HG03175 (cell line): ENCODE results near the gene KRT3.

ENCODE experiments used
- ATAC-seq: cut with Tn5 transposase; IDR thresholded peaks from one replicate; pipeline ENCODE4 v1.9.1; 2021; ENCODE audit warnings: mild to moderate bottlenecking, moderate library complexity; ENCODE audit not compliant: unreplicated experiment

The KRT3 gene

DNA sequence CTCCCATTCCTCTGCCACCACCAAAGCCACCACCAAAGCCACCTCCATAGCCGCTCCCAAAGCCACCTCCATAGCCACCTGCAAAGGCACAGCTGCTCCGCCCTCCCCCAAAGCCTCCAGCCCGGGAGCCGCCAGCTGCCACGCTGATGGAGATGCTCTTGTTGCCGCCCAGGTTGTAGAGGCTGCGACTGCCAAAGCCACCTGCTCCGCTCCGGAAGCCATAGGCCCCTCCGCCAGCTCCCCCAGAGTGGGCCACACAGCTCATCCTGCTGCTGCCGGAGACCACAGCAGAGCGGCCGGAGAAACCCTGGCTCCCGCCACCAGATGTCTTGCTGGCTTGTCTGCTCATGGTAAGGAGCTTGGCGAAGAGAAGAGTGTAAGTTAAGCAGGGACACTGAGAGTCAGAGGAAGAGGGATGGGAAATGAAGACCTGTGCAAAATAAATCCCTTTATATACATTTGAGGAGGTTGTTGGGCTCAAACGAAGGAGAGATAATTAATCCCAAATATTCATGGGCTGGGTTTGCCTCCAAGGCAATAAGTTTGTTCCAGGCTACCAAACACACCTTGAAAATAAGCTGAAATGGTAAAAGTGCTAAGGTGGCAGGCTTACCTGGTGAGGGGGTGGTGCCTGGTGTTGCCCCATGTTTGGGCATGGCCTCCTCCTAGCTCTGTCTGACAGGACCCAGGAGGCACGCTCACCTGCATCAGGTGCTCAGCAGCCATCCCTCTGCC, at the start of gene KRT3:
TSS of gene KRT3 (minus strand) at position 424 of the 735 bp plus-strand sequence. CDS start at position 349, 75 bp downstream.
- ATAC-seq = no peak

GRCh38 chr12:52844386-52844785, 48.5 kb upstream of the KRT3 start:
- no peak for ATAC-seq

- no peak for ATAC-seq
Observed at GRCh38 chr12:52839436-52840105, 43.7 kb upstream of the KRT3 start.

DNA sequence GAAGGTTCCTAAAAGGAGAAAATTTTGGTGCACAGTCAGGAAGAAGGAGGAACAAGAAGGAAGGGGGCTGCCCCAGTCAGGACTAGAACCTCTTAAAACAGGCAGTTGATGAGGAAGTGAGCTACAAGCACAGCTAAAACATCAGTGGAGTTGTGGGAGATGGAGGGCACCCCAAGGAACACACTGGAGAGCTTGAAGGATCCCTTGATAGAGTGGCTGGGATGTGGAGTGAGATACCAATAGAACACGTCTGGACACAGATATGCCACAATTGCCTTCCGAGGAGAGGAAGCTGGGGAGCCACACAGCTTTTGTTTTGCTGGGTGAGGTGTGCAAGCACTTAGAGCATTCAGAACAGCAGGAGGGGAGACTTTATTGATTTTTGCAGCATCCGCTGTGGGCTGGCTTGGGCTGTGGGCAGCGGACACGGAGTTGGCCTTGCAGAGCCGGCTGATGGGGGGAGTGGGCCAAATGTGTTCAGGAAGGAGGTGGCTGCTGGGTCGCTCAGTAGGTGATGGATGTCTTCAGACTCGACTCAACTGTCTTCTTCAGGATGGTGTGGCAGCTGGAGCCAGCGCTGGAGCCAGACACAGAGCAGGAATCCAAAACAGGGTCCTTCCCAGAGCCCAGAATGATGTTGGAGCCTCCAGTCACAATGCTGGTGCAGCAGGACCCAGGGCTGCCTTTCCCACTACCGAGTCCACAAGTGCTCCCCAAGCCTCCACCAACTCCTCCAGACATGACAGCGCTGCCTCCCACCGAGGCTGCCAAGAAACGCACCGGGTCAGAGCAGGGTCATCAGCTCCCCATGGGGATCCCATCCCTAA, 42.9 kb upstream of the KRT3 start:
- ATAC-seq = no peak

GRCh38 chr12:52837781-52838608, 42.1 kb upstream of the KRT3 start:
- no peak for ATAC-seq

GRCh38 chr12:52837413-52837741, 41.5 kb upstream of the KRT3 start:
- ATAC-seq = no peak

DNA sequence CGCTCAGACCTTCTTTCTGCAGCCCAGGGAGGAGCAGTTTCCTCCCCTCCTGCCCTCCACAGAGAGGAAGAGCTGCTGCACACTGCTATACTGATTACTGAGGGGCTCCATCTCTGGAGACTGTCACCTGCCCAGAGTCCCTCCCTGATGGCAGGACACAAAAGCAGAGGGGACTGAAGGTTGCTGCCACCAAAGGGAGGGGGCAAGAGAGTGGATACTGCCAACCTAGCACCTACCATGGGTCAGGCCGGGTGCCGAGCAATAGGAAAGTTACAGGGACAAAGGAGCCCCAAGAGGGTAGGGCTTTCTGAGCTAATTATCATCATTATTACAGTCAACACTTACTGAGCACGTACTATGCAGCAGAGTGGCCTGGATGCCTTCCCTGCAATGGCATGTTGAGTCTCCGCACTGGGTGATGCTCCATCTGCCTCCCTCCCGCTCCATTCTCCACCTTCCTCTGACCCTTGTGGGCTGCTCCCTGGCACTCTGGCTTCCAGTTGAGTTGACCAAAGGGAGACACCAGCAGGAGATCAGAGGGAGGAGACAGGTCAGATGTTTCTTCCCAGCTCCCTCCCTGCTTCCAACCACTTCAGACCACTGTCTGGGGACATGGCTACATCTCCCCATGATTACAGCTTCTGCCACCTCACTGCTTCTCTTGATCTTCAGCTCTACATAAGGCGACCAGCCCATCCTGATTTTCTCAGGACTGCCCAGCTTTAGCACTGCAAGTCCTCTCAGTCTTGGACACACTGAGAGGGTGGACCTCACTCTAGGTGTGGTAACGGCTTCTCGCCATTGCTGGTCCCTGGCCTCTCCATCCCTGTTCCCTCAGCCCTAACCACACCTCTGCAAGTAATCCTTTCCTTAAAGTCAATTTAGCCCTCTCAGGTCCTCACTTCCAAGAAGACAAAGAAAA, 40.8 kb upstream of the KRT3 start:
- ATAC-seq = no peak

GRCh38 chr12:52836042-52836466, 40.1 kb upstream of the KRT3 start:
- no peak for ATAC-seq

- ATAC-seq = no peak
Observed at GRCh38 chr12:52835271-52836041, 39.5 kb upstream of the KRT3 start.

GRCh38 chr12:52834727-52835001, 38.7 kb upstream of the KRT3 start:
- ATAC-seq = no peak

- ATAC-seq = no peak
Observed at GRCh38 chr12:52833922-52834726, 38.2 kb upstream of the KRT3 start, which contains the start of gene KRT79. KRT79 (minus strand) TSS chr12:52834311; CDS start chr12:52834260, 51 bp downstream.

GRCh38 chr12:52832985-52833905, 37.3 kb upstream of the KRT3 start:
- ATAC-seq = no peak

GRCh38 chr12:52832451-52832850, 36.5 kb upstream of the KRT3 start:
- ATAC-seq = no peak

DNA sequence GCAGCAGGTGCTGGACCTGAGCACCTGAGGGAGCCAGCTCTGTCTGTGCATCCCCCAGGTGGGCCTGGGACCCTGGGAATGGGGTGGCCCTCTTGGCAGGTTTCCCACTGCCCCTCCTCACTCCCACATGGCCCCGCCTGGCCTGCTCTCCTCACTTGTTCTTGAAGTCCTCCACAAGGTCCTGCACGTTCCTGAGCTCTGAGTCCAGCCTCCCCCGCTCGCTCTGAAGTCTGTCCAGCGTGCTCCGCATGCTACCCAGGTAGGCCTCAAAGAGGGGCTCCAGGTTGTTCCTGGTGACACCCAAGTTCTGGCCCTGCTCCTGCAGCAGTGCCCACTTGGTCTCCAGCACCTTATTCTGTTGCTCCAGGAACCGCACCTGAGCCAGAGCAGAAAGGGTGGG, 35.3 kb upstream of the KRT3 start:
- ATAC-seq = no peak

DNA sequence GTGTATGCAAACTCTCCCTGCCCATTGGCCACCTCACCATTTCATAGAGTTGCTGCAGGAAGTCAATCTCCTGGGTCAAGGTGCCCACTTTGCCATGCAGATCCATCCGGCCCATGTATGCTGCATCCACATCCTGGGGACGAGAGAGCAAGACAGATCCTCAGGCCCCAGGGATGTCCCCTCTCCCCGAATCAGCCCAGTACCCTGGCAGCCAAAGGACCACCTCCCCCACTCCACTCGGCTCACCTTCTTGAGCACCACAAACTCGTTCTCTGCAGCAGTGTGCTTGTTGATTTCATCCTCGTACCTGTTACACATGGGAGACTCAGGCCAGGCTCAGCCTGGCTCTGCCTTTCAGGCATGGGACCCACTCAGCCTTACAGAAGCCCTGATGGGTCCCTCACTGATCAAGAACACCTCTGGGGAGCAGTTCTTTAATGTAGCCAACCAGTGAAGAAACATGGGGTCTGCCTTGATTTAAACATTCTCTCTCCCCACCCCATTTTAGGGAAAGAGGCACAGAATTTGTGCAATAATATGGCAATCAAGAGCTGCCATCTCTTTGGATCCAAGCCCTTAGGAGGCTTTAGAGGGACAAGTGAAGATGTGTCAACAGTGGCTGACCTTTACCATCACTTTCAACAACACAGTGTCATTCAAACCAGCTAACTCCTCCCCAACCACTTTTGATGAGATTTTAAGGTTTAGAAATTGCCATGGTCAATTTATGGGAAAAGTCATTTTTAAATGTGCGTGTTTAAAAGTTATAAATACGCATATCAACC, 34.3 kb upstream of the KRT3 start:
- ATAC-seq = no peak

- ATAC-seq = no peak
Observed at GRCh38 chr12:52828591-52829021, 32.7 kb upstream of the KRT3 start.
